ENCODE data around the gene COL17A1.

DNA sequence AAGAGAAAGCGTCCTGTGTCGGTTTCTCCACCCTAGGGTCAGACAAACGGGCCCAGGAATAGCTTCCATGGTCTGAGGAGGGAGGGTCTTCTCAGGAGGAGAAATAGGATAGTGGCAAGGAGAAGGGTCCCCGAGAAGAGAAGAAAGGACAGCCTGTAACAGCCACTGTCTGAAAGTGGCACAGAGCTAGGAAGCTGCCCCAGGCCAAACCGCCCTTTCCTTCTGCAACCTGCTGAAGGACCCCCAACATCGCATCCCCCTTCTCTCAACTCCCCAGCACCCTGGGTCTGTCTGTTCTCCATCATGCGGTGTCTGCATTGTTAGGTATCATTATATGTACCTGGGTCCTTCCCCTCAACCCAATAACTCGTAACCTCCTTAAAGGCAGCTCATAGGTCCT lies 47.1 kb downstream of the COL17A1 start:
- TF ChIP-seq EZH2phosphoT487 (IDR thresholded peaks at IDR 0.05; ENCODE audit: borderline replicate concordance, low read length) (no peak), CTCF (conservative IDR thresholded peaks at IDR 0.05; ENCODE audit: low read depth, low read length) (no peak), EZH2 (IDR thresholded peaks at IDR 0.05; ENCODE audit: low read length, unreplicated experiment) (no peak)
